Duodenal mucosa (tissue), 2 donors: Measurements from ENCODE around the gene ABHD12.
"Not testable (repeated sequence)": the region's sequence is repeated elsewhere in the genome, so short reads cannot be mapped to it uniquely, and the experiment has no call there.

Experiments
- H3K27ac ChIP-seq: one replicate; pipeline ENCODE4 v1.7.0; 2013; ENCODE audit warnings: low read depth, low read length
- H3K27me3 ChIP-seq, 2 donors: one replicate each; pipeline ENCODE4 v1.7.0; 2013; ENCODE audit warnings: low read length in 2 of 2, control low read depth in 1 of 2; ENCODE audit not compliant: insufficient read depth in 2 of 2, control insufficient read depth in 1 of 2
- H3K36me3 ChIP-seq, 2 donors: one replicate each; pipeline ENCODE4 v1.7.0; 2013; ENCODE audit warnings: low read length in 2 of 2, control low read depth in 1 of 2; ENCODE audit not compliant: insufficient read depth in 2 of 2, control insufficient read depth in 1 of 2
- H3K4me1 ChIP-seq, 2 donors: one replicate each; pipeline ENCODE4 v1.7.0; 2013; ENCODE audit warnings: low read length in 2 of 2, control low read depth in 1 of 2; ENCODE audit not compliant: insufficient read depth in 2 of 2, control insufficient read depth in 1 of 2
- H3K4me3 ChIP-seq, 2 donors: one replicate each; pipeline ENCODE4 v1.7.0; 2013; ENCODE audit warnings: low read length in 2 of 2, low read depth in 1 of 2
- H3K9ac ChIP-seq, 2 donors: one replicate each; pipeline ENCODE4 v1.7.0; 2013; ENCODE audit warnings: low read length in 2 of 2, low read depth in 1 of 2
- H3K9me3 ChIP-seq, 2 donors: one replicate each; pipeline ENCODE4 v1.7.0; 2013; ENCODE audit warnings: low read length in 2 of 2, control low read depth in 1 of 2; ENCODE audit not compliant: control insufficient read depth in 1 of 2

The ABHD12 gene

DNA sequence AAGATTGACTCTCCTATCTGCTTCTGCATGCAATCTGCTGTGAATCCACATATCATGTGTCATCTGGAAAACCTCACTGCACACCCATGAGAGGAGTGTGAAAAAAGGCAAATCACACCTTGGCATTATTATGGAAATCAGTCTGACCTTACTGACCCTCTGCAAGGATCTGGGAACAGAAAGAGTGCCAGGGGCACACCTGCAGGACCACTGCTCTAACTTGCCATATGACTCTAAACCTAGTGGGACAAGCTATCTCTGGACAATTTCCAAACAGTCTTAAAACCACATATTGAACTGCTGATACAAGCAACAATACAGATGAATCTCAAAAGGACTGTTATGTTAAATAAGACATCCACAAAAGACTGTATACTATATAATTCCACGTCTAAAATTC, 50.3 kb downstream of the ABHD12 start:
- no peak overlapping the region for H3K9ac ChIP-seq

GRCh38 chr20:25339608-25340007, 51.0 kb downstream of the ABHD12 start:
- Histone ChIP-seq H3K9me3 (no peaks in the 10 kb centered on the region), H3K4me3 (peak overlapping the region in 1 of 2 donors; percentile 39), H3K36me3 (peaks cover 0 to 7% of the 10 kb centered on the region in 2 donors), H3K27ac (no peak overlapping the region), H3K4me1 (peaks cover 16 to 47% of the 10 kb centered on the region in 2 donors), H3K9ac (no peak overlapping the region), H3K27me3 (no peaks in the 10 kb centered on the region)

More for the DNA sequence above, 50.3 kb downstream of the ABHD12 start:
- Histone ChIP-seq H3K27me3 (no peaks in the 10 kb centered on the region), H3K27ac (no peak overlapping the region), H3K4me1 (peaks cover 16 to 47% of the 10 kb centered on the region in 2 donors), H3K36me3 (peaks cover 0 to 7% of the 10 kb centered on the region in 2 donors), H3K4me3 (no peak overlapping the region), H3K9me3 (no peaks in the 10 kb centered on the region)

DNA sequence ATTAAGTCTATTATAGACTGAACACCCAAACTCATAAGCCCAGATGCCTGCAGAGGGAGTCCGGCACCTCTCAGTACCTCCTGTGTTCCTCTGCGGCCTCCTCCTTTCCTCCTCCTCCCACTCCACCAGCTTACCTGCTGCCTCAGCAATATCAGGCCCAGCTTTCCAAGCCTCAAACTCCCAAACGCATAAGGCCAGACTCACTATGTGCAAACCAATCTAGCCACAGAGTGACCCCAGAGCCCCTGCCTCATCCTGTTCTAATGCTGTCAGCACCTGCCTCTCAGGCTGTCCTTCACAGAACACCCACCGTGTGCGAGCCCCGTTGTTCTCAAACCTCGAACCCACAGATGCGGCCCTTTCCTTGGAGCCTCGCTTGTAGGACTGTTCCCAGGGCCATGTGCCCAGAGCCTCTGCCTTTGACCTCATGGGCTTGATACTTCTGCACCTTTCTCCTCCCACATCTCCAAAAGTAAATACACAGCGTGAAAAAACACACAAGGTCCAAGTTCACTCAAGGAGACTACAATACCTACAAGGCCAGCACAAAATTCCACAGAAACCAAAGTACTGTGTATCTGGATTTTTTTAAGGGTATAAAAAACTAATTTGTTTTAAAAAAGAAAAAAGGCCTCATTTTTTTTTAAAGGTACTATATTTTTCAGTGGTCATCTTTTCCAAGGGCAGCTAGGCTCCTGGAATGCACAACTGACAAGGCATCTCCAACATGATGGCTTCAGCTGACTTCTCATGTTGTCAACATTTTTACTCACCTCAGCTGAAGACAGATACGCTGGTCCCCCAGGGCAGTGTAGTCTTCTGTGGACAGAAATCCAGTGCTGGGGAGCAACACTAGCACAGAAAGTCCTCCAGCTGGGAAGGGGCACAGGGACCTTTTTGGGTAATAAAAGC, 52.3 kb downstream of the ABHD12 start:
- H3K4me1 ChIP-seq = peaks cover 16 to 47% of the 10 kb centered on the region in 2 donors
- peaks cover 0 to 7% of the 10 kb centered on the region in 2 donors for H3K36me3 ChIP-seq
- H3K9ac ChIP-seq = no peak overlapping the region
- no peak overlapping the region for H3K27ac ChIP-seq
- H3K27me3 ChIP-seq = no peaks in the 10 kb centered on the region
- no peak overlapping the region for H3K4me3 ChIP-seq
- H3K9me3 ChIP-seq = no peaks in the 10 kb centered on the region

DNA sequence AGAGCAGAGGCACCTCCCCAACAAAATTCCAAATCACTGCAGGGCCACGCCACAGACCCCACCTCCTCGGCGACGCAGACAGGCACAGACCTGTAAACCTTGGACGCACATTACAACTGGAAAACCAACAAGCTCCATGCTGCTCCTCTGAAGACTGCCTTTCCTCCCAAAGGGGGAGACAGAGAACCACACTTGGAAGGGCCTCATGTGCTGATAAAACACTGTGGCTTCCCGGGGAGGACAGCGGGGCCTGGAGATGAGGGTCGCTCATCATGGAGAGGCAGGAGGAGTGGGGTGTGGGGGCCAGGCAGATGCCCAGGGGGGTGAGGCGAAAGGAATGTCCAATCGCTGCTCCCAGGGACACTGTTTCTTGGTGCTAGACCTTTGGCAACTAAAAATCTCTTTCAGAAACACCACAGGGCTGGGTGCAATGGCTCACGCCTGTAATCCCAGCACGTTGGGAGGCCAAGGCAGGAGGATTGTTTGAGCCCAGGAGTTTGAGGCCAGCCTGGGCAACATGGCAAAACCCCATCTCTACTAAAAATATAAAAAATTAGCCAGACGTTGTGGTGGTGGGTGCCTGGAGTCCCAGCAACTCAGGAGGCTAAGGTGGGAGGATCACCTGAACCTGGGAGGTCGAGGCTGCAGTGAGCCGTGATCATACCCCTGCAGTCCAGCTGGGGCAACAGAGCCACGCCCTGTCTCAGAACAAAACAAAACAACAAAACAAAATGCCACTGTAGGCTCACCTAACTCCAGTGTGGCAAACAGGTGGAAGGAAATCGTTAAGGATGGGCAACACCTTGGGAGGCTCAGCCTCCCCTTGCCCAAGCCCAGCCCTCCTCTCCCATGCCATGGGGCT, 53.8 kb downstream of the ABHD12 start:
- Histone ChIP-seq H3K27ac (no peak overlapping the region), H3K9me3 (no peaks in the 10 kb centered on the region), H3K4me3 (no peak overlapping the region), H3K27me3 (no peaks in the 10 kb centered on the region), H3K9ac (no peak overlapping the region), H3K4me1 (peaks cover 16 to 43% of the 10 kb centered on the region in 2 donors), H3K36me3 (peaks cover 0 to 7% of the 10 kb centered on the region in 2 donors)

GRCh38 chr20:25334972-25335371, 55.7 kb downstream of the ABHD12 start:
- not testable (repeated sequence) for H3K27ac ChIP-seq, H3K9ac ChIP-seq, H3K4me3 ChIP-seq, H3K9me3 ChIP-seq, H3K27me3 ChIP-seq, H3K36me3 ChIP-seq
- peaks cover 6 to 27% of the 10 kb centered on the region in 2 donors for H3K4me1 ChIP-seq

GRCh38 chr20:25328954-25329498, 61.6 kb downstream of the ABHD12 start:
- Histone ChIP-seq H3K27ac (no peak overlapping the region), H3K9ac (no peak overlapping the region), H3K4me1 (peaks cover 2 to 6% of the 10 kb centered on the region in 2 donors)

GRCh38 chr20:25327521-25328235, 63.0 kb downstream of the ABHD12 start:
- no peak overlapping the region for H3K27ac ChIP-seq

More at GRCh38 chr20:25328954-25329498, 61.6 kb downstream of the ABHD12 start:
- no peaks in the 10 kb centered on the region for H3K27me3 ChIP-seq
- H3K4me3 ChIP-seq = no peak overlapping the region
- H3K9me3 ChIP-seq = no peaks in the 10 kb centered on the region
- no peaks in the 10 kb centered on the region for H3K36me3 ChIP-seq

DNA sequence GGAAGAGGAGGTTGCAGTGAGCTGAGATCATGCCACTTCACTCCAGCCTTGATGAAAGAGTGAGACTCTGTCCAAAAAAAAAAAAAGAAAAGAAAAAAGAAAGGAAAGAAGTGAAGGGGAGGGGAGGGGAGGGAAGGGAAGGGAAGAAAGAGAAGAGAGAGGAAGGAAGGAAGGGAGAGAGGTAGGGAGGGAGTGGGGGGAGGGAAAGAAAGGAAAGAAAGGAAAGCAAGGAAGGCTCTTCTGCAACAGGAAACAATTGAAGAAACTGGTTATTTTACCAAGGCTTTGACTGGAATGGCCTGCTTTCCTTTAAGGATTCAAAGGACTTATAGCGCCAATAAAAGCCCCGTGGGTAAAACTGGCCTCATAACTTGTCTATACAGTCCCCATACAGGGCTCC, 64.6 kb downstream of the ABHD12 start:
- no peak overlapping the region for H3K9ac ChIP-seq
- no peaks in the 10 kb centered on the region for H3K9me3 ChIP-seq
- H3K4me1 ChIP-seq = peaks cover 20 to 24% of the 10 kb centered on the region in 2 donors
- H3K27me3 ChIP-seq = no peaks in the 10 kb centered on the region
- no peak overlapping the region for H3K4me3 ChIP-seq
- H3K27ac ChIP-seq = no peak overlapping the region
- H3K36me3 ChIP-seq = peaks cover 0 to 8% of the 10 kb centered on the region in 2 donors

More at GRCh38 chr20:25327521-25328235, 63.0 kb downstream of the ABHD12 start:
- Histone ChIP-seq H3K9ac (no peak overlapping the region), H3K36me3 (peaks cover 0 to 4% of the 10 kb centered on the region in 2 donors), H3K4me1 (peaks cover 15 to 17% of the 10 kb centered on the region in 2 donors), H3K4me3 (no peak overlapping the region), H3K9me3 (no peaks in the 10 kb centered on the region), H3K27me3 (no peaks in the 10 kb centered on the region)

DNA sequence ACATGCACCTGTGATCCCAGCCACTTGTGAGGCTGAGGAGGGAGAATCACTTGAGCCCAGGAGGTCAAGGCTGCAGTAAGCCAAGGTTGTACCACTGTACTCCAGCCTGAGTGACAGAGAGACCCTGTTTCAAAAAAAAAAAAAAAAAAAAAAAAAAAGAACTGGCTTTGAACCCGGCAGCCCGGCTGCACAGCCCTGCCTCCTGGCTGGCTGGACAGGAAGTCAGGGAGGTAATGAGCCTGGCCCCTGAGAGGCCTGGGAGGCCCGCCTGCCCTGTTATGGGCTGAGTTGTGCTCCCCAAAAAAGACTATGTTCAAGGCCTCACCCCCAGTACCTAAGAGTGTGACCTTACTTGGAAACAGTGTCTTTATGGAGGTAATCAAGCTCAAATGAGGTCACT, 65.6 kb downstream of the ABHD12 start:
- H3K9me3 ChIP-seq = no peaks in the 10 kb centered on the region
- H3K4me1 ChIP-seq = peaks cover 22 to 28% of the 10 kb centered on the region in 2 donors
- H3K36me3 ChIP-seq = peaks cover 0 to 12% of the 10 kb centered on the region in 2 donors
- no peaks in the 10 kb centered on the region for H3K27me3 ChIP-seq
- H3K27ac ChIP-seq = no peak overlapping the region
- H3K4me3 ChIP-seq = no peak overlapping the region
- H3K9ac ChIP-seq = no peak overlapping the region
